Measurements from ENCODE around the gene TUSC2. TPM values are rescaled to one million over a fixed set of nuclear protein-coding genes. Genes with fewer than 3 reads are reported as not detected.

TUSC2 gene
- total RNA-seq, 1 donor from 2014 or later, result 16.9 TPM

DNA sequence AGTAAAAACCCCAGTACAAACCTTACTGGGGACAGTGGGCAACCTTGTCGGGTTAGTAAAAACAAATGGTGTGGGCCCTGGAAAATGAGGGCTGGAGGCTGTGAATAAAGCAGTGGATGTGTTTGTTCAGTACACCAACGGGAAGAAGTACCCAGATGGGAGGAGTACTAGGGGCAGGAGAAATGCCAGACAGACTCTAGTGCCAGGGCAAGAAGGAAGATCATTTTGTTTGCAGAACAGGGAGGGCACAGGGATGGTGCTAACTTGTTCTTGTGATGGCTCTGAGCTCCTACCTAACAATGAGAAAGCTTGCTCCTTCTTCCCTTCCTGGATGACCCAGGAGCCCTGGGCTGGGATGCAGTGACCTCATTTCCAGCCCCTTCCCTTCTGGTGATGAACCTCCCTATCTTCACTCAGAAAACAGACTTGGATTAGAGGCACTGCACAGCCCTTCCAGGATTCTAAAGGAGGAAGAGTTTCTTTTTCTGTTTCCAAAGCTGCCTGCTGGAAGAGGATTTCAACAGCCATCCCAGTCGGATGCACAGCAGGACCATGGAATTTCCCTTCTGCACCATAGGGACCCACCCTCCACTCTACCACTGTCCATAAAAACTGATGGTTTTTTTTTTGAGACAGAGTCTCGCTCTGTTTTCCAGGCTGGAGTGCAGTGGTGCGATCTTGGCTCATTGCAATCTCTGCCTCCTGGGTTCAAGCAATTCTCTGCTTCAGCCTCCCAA, 6.5 kb upstream of the TUSC2 start:
- Mint-ChIP-seq H3K4me3 (ENCODE audit: unreplicated experiment) (peak overlapping the region; percentile 37), H3K4me1 (ENCODE audit: unreplicated experiment) (peaks cover 46% of the 10 kb centered on the region), H3K9me3 (ENCODE audit: unreplicated experiment) (no peaks in the 10 kb centered on the region), H3K36me3 (ENCODE audit: unreplicated experiment) (peaks cover 8% of the 10 kb centered on the region), H3K27me3 (ENCODE audit: unreplicated experiment) (no peaks in the 10 kb centered on the region), H3K27ac (ENCODE audit: unreplicated experiment) (peak overlapping the region; percentile 65)
- no peak for DNase-seq (ENCODE audit: extremely low spot score, unreplicated experiment)
- TF ChIP-seq, protein P1, sequence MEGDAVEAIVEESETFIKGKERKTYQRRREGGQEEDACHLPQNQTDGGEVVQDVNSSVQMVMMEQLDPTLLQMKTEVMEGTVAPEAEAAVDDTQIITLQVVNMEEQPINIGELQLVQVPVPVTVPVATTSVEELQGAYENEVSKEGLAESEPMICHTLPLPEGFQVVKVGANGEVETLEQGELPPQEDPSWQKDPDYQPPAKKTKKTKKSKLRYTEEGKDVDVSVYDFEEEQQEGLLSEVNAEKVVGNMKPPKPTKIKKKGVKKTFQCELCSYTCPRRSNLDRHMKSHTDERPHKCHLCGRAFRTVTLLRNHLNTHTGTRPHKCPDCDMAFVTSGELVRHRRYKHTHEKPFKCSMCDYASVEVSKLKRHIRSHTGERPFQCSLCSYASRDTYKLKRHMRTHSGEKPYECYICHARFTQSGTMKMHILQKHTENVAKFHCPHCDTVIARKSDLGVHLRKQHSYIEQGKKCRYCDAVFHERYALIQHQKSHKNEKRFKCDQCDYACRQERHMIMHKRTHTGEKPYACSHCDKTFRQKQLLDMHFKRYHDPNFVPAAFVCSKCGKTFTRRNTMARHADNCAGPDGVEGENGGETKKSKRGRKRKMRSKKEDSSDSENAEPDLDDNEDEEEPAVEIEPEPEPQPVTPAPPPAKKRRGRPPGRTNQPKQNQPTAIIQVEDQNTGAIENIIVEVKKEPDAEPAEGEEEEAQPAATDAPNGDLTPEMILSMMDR (IDR thresholded peaks at IDR 0.05), result no peak

DNA sequence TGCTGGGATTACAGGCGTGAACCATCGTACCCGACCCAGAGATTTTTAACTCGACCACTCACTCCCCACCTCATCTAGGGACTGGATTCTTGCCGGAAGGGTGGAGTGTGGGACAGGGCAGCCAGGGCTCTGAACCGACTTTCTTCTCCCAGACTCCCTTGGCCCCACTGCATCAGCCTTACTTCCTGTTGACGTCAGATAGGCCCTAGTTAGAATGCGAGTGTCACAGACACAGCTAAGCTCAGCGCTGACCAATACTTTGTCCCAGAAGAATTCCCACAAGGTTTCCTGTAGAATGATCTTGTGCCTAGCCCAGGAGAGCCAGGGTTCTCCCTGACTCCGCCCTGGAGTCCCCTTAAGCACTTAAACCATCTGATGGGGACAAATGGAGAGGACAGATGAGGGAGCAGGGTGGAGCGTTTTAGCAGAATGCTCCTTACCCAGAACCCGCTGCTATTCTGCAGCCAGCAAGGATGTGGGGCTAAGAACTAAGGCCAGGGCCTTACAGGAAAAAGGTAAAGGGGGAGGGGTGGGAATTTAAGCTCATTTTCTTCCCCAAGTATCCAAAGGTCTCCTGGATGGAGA, 5.8 kb upstream of the TUSC2 start:
- Mint-ChIP-seq H3K27ac (ENCODE audit: unreplicated experiment) (peak overlapping the region; percentile 47), H3K36me3 (ENCODE audit: unreplicated experiment) (peaks cover 8% of the 10 kb centered on the region), H3K9me3 (ENCODE audit: unreplicated experiment) (no peaks in the 10 kb centered on the region), H3K27me3 (ENCODE audit: unreplicated experiment) (no peaks in the 10 kb centered on the region), H3K4me3 (ENCODE audit: unreplicated experiment) (no peak overlapping the region), H3K4me1 (ENCODE audit: unreplicated experiment) (peaks cover 39% of the 10 kb centered on the region)
- DNase-seq (ENCODE audit: extremely low spot score, unreplicated experiment), result no peak
- TF ChIP-seq, protein P1 (IDR thresholded peaks at IDR 0.05), result no peak

DNA sequence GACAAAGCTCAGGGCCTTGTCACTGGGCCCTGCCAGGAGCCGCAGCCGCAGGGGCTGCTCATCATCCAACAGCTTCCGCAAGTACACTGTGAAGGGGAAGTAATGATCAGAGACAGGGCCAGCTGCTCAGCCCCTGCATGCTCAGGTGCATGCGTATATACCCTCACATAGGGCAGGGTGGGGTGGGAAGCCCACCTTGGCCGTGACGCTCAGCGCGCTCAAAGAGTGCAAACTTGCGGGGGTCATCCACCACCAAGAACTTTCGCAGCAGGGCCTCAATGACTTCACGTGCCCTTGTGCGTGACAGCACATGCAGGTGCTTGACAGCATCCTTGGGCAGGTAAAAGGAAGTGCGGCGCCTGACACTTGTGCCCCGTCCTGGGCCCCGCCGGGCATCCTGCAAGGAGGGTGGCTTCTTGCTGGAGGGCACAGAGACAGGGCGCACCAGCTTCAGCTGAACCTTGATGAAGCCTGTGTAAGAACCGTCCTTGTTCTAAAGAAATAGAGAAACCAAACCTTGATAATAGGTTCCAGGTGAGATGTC, 3.4 kb upstream of the TUSC2 start:
- H3K36me3 Mint-ChIP-seq (ENCODE audit: unreplicated experiment), result peaks cover 8% of the 10 kb centered on the region
- H3K27me3 Mint-ChIP-seq (ENCODE audit: unreplicated experiment), result no peaks in the 10 kb centered on the region
- DNase-seq (ENCODE audit: extremely low spot score, unreplicated experiment), result no peak
- H3K9me3 Mint-ChIP-seq (ENCODE audit: unreplicated experiment), result no peaks in the 10 kb centered on the region
- no peak overlapping the region for H3K4me3 Mint-ChIP-seq (ENCODE audit: unreplicated experiment)
- H3K4me1 Mint-ChIP-seq (ENCODE audit: unreplicated experiment), result peaks cover 42% of the 10 kb centered on the region
- H3K27ac Mint-ChIP-seq (ENCODE audit: unreplicated experiment), result no peak overlapping the region
- TF ChIP-seq, protein P1 (IDR thresholded peaks at IDR 0.05), result no peak

DNA sequence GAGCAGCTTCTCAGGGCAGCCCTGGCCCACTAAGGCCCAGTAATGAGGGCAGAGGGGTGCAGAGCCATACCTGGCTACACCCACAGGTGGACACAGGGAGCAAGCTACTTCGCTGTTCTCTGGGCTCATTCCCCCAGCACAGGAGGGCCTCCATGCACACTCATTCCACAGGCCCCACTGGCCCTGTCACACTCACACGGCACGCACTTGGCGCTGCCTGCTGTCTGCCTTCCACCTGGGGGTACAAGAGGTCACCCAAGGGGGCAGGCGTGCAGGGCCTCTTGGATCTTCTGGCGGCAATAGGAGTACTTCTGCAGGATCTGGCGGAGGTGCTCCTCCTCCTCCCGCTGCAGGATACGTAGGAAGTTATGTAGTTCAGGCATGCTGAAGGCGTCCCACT, 2.3 kb upstream of the TUSC2 start:
- H3K9me3 Mint-ChIP-seq (ENCODE audit: unreplicated experiment), result no peaks in the 10 kb centered on the region
- no peak overlapping the region for H3K4me3 Mint-ChIP-seq (ENCODE audit: unreplicated experiment)
- peaks cover 31% of the 10 kb centered on the region for H3K4me1 Mint-ChIP-seq (ENCODE audit: unreplicated experiment)
- TF ChIP-seq, protein P1 (IDR thresholded peaks at IDR 0.05), result no peak
- peaks cover 8% of the 10 kb centered on the region for H3K36me3 Mint-ChIP-seq (ENCODE audit: unreplicated experiment)
- DNase-seq (ENCODE audit: extremely low spot score, unreplicated experiment), result no peak
- no peak overlapping the region for H3K27ac Mint-ChIP-seq (ENCODE audit: unreplicated experiment)
- H3K27me3 Mint-ChIP-seq (ENCODE audit: unreplicated experiment), result no peaks in the 10 kb centered on the region

DNA sequence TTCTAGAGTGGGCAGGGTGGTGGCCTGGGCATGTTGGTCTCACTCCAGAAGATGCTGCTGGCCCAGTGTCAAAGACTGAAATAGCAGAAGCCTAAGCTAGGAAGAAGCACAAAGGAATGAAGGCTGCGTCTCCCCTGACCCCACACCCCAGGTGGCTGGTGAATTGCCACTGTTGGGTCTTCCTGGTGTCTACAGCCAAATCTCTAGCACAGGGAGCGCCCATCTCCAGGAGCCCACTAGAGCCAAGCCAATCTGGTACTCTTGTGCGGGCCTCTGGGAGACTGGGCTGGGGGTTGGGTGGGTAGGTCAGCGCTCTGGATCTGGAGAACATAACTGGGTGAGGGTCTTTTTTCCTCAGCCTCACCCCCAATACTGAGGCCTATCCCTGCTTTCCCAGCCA, 894 bp downstream of the TUSC2 start:
- Mint-ChIP-seq H3K9me3 (ENCODE audit: unreplicated experiment) (no peaks in the 10 kb centered on the region), H3K4me3 (ENCODE audit: unreplicated experiment) (peak overlapping the region; percentile 89), H3K36me3 (ENCODE audit: unreplicated experiment) (peaks cover 6% of the 10 kb centered on the region), H3K27ac (ENCODE audit: unreplicated experiment) (peak overlapping the region; percentile 41), H3K27me3 (ENCODE audit: unreplicated experiment) (no peaks in the 10 kb centered on the region), H3K4me1 (ENCODE audit: unreplicated experiment) (peaks cover 23% of the 10 kb centered on the region)
- DNase-seq (ENCODE audit: extremely low spot score, unreplicated experiment), result no peak
- TF ChIP-seq, protein P1 (IDR thresholded peaks at IDR 0.05), result no peak

Measured in osteocyte (in vitro differentiated cells).